OCI-M2 (cell line): ENCODE data around the gene FMC1.

Source experiments
- DNase-seq: peaks from one replicate; lab custom pipeline; 2025; ENCODE audit not compliant: unreplicated experiment; lab: John Stamatoyannopoulos, UW

The FMC1 gene

DNA sequence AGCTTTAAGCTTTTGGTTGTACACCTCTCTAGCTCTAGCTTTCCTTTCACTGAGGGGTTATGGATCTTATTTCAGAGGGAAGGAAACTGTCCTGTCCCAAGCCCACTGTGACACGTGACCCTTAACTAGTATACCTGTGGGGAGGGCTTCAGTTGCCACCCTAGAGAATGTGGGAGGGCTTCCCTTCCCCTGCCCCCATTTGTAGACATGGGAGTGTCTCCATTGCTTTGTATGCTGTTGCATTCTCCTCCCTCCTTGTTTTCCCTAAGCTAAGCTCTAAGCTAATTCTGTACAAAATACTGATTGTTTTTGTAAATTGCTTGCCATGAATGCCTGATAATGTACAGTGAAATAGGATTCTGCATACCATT lies 29.8 kb downstream of the FMC1 start:
- DNase-seq = no peak

DNA sequence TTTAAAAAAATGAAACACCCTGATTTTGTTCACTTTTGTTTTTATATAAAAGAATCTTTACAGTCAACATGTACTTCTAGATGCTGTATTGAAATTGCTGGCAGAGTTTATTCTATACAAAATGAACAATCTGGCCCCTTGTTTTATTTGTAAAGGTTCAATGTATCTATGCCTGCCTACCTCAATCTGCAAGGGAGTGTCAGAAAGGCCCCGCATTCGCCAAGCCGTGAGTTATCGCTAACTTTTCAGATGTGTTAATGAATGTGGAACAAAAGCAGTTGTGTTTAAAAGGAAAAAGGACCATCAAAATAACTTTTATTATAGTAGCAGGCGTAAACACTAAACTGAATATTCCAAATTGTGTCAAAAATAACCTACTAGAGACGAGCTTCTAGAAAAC lies 33.1 kb downstream of the FMC1 start:
- no peak for DNase-seq

DNA sequence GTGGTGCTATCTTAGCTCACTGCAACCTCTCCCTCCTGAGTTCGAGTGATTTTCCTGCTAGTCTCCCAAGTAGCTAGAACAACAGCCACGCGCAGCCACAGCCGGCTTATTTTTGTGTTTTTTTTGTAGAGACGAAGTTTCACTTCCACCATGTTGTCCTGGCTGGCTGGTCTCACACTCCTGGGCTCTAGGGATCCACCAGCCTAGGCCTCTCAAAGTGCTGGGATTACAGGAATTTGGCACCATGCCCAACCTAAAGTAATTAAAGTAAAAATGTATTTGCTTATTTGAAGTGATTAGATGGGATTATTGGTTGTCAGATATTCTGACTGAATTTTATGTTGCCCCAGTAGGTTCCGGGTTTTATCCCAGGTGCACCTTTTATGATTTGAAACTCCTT lies 41.3 kb downstream of the FMC1 start:
- DNase-seq = no peak

- no peak for DNase-seq
Observed at GRCh38 chr7:139384611-139385010, 43.5 kb downstream of the FMC1 start.

GRCh38 chr7:139387594-139387993 lies 46.5 kb downstream of the FMC1 start:
- no peak for DNase-seq

DNA sequence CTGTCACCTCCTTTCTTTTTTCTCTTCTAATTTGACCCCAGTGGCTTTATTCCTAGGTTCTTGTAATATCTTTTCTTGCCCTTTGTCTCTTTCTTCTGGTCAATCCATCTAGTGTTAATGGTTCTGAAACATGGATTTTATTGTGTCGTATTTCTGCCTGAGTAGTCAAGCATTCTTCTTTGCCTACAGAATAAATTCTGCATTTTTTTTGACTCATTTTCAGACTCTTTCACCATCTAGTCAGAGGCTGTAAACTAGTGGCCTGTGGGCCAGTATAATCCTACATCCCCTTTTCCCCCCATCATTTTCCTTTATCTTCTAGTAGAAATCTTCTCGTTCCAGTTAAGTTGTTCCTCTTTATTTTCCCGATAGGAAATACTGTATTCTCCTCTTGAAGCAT lies 48.0 kb downstream of the FMC1 start:
- DNase-seq = no peak

- no peak for DNase-seq
Observed at GRCh38 chr7:139389774-139390173, 48.6 kb downstream of the FMC1 start.

GRCh38 chr7:139393621-139394211 lies 52.6 kb downstream of the FMC1 start:
- no peak for DNase-seq

DNA sequence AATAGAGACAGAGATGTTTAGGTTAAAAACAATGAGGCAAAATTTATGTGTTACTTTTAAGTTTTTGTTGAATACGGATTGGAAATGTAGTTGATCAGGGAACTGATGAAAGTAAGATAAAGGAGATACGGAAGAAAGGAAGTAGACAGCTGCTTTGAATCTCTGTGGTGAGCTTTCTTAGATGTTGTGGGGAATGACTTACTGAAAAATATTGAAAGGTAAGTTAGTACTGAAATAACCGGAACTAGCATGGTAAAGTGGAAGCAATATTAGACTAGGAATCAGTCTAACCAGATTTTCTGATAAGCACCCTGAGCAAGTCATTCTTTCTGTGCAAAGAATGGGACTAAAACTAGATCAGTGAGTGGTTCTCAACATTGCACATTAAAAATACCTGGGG lies 53.4 kb downstream of the FMC1 start:
- DNase-seq = no peak
